ENCODE data around the gene PGLYRP3.

The PGLYRP3 gene, protein sequence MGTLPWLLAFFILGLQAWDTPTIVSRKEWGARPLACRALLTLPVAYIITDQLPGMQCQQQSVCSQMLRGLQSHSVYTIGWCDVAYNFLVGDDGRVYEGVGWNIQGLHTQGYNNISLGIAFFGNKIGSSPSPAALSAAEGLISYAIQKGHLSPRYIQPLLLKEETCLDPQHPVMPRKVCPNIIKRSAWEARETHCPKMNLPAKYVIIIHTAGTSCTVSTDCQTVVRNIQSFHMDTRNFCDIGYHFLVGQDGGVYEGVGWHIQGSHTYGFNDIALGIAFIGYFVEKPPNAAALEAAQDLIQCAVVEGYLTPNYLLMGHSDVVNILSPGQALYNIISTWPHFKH

DNA sequence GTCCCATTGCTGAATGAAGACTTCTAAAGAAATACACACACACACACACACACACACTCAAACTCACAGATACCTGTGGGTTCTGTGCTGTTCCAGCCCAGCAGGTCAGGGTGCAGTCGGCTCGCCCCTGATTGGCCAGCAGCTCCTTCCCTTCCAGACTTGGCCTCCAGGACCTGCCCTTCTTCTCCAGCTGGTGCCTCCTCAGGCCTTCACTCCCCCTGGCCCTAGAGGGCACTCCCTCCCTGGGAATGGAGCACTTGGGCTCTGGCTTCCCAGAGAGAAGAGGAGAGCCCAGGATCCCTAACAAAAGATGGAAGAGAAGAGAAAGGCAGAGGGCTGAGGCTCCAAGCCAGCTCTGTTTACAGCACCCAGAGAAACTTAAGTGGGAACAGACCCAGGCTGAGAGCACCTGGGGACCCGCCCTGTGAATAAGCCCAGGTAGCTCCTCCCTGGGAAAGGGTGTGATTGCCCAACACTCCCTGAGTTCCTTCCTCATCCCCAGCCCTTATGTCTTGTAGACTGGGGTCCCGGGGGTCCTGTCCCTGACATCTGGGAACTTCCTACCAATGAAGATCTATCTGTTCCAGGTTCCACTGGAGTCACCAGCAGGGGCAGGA lies at the start of gene PGLYRP3:
TSS of gene PGLYRP3 (minus strand) at position 383 of the 617 bp plus-strand sequence. CDS start 2,287 bp downstream, outside the sequence.
- H3K27me3 ChIP-seq (replicated peaks; ENCODE audit: control insufficient read depth, insufficient read depth, low read length): peaks cover 10% of the 10 kb centered on the region
- H3K36me3 ChIP-seq (ENCODE audit: control insufficient read depth, insufficient read depth, low read length, severe bottlenecking): no peaks in the 10 kb centered on the region
- no peaks in the 10 kb centered on the region for H3K9me3 ChIP-seq (ENCODE audit: control insufficient read depth, low read length)
- no peaks in the 10 kb centered on the region for H3K4me1 ChIP-seq (ENCODE audit: control insufficient read depth, insufficient read depth, low read length)
- H3K9ac ChIP-seq (ENCODE audit: low read length): no peak within 1 kb of the TSS
- no peak within 1 kb of the TSS for H3K4me3 ChIP-seq (ENCODE audit: low read length)
- DNase-seq (ENCODE audit: low read depth): no peak

DNA sequence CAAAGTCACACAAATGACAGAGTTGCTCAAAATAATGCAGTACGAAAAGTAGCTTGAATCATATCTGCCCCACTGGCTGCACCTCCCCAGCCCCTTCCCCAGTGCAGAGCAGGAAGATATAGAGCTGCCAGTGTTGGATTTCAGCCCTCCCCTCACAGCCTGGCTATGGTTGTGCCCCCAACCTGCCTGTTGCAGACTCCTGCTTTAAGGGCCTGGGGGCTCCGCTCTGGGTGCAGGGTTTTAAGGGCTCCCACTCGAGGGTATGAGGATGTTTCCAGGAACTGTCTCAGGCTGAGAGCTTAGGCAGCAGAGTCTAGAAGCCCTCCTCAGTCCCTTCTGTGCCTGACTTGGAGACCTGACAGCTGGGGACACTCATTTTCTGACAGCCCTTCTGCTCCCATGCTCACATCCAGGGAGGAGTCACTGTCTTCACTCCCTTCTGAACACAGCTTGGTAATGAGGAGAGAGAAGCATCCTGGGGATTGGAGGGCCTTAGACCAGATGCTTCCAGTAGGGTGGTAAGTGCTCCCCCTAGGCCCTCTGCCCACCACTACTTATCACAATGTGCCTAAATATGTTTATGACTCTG lies 49.5 kb upstream of the PGLYRP3 start:
- H3K9ac ChIP-seq (ENCODE audit: low read length): no peak overlapping the region
- no peaks in the 10 kb centered on the region for H3K36me3 ChIP-seq (ENCODE audit: control insufficient read depth, insufficient read depth, low read length, severe bottlenecking)
- DNase-seq (ENCODE audit: low read depth): no peak
- no peaks in the 10 kb centered on the region for H3K9me3 ChIP-seq (ENCODE audit: control insufficient read depth, low read length)
- H3K4me1 ChIP-seq (ENCODE audit: control insufficient read depth, insufficient read depth, low read length): no peaks in the 10 kb centered on the region
- H3K4me3 ChIP-seq (ENCODE audit: low read length): no peak overlapping the region
- H3K27me3 ChIP-seq (replicated peaks; ENCODE audit: control insufficient read depth, insufficient read depth, low read length): peaks cover 40% of the 10 kb centered on the region

DNA sequence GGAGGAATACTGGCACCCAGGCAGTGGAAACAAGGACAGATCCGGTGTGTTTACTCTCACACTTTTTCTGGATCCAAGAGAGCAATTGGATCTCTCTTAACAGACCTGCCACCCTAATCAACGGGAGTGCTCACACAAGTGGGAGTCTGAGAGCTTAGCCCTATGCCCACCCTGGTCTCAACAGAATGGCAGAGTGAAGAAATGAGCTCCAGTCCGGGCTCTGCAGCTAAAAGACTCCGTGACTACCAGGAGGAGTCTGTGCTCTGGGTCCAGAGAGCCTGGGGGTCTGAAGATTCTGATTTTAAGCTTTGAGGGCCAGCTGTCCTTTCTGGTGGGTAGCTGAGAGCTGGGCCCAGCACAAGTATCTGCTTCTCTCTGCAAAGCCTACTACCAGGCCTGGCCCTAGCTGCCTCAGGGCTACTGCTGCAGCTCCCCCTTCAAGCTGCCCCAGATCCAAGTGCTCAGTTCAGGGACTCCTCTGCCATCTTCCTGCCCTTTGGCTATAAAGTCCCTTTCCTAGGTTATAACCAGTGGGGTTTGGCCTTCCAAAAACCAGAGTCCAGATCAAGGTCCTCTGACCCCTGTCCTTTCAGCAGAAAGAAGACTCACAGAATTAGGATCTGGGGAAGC lies 48.8 kb upstream of the PGLYRP3 start:
- no peaks in the 10 kb centered on the region for H3K4me1 ChIP-seq (ENCODE audit: control insufficient read depth, insufficient read depth, low read length)
- H3K9me3 ChIP-seq (ENCODE audit: control insufficient read depth, low read length): no peaks in the 10 kb centered on the region
- H3K36me3 ChIP-seq (ENCODE audit: control insufficient read depth, insufficient read depth, low read length, severe bottlenecking): no peaks in the 10 kb centered on the region
- no peak for DNase-seq (ENCODE audit: low read depth)
- peaks cover 43% of the 10 kb centered on the region for H3K27me3 ChIP-seq (replicated peaks; ENCODE audit: control insufficient read depth, insufficient read depth, low read length)
- no peak overlapping the region for H3K4me3 ChIP-seq (ENCODE audit: low read length)
- no peak overlapping the region for H3K9ac ChIP-seq (ENCODE audit: low read length)

DNA sequence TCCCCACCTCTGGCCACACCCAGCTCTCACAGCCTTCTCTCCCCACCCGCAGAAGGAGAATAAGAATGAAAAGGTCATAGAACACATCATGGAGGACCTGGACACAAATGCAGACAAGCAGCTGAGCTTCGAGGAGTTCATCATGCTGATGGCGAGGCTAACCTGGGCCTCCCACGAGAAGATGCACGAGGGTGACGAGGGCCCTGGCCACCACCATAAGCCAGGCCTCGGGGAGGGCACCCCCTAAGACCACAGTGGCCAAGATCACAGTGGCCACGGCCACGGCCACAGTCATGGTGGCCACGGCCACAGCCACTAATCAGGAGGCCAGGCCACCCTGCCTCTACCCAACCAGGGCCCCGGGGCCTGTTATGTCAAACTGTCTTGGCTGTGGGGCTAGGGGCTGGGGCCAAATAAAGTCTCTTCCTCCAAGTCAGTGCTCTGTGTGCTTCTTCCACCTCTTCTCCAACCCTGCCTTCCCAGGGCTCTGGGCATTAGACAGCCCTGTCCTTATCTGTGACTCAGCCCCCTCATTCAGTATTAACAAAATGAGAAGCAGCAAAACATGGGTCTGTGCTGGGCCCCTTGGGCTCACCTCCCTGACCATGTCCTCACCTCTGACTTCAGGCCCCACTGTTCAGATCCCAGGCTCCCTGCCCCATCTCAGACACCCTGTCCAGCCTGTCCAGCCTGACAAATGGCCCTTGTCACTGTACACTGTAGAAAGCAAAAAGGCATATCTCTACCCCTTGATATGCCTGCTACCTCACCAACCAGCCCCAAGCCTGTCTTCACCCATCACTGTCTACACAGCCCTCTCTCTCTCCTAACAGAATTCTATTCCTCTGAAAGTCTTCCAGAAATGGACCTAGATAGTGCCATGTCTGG lies 48.1 kb upstream of the PGLYRP3 start:
- H3K9me3 ChIP-seq (ENCODE audit: control insufficient read depth, low read length): no peaks in the 10 kb centered on the region
- no peak overlapping the region for H3K4me3 ChIP-seq (ENCODE audit: low read length)
- peaks cover 44% of the 10 kb centered on the region for H3K27me3 ChIP-seq (replicated peaks; ENCODE audit: control insufficient read depth, insufficient read depth, low read length)
- H3K36me3 ChIP-seq (ENCODE audit: control insufficient read depth, insufficient read depth, low read length, severe bottlenecking): no peaks in the 10 kb centered on the region
- H3K9ac ChIP-seq (ENCODE audit: low read length): no peak overlapping the region
- no peak for DNase-seq (ENCODE audit: low read depth)
- no peaks in the 10 kb centered on the region for H3K4me1 ChIP-seq (ENCODE audit: control insufficient read depth, insufficient read depth, low read length)

DNA sequence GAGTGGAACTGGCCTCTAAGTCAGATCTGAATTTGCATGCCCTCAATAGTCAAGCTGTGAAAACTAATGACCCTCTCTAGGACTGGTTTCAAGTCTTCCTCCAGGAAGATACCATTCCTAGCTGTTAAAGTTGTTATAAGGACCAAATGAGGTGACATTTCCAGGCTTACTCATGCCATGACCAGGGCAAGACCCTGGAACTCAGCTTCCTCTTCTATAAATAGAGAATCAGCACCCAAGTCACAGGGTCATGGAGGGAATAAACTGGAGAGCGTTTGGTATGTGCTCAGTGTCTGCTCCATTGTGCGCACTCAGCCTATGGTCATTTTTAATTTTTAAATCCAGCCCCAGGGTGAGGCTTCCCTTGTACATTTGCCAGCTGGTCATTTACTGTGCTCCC lies 47.4 kb upstream of the PGLYRP3 start:
- no peak for DNase-seq (ENCODE audit: low read depth)
- H3K27me3 ChIP-seq (replicated peaks; ENCODE audit: control insufficient read depth, insufficient read depth, low read length): peaks cover 46% of the 10 kb centered on the region
- H3K4me1 ChIP-seq (ENCODE audit: control insufficient read depth, insufficient read depth, low read length): no peaks in the 10 kb centered on the region
- no peaks in the 10 kb centered on the region for H3K36me3 ChIP-seq (ENCODE audit: control insufficient read depth, insufficient read depth, low read length, severe bottlenecking)
- H3K9me3 ChIP-seq (ENCODE audit: control insufficient read depth, low read length): peaks cover 3% of the 10 kb centered on the region
- H3K9ac ChIP-seq (ENCODE audit: low read length): no peak overlapping the region
- H3K4me3 ChIP-seq (ENCODE audit: low read length): no peak overlapping the region

DNA sequence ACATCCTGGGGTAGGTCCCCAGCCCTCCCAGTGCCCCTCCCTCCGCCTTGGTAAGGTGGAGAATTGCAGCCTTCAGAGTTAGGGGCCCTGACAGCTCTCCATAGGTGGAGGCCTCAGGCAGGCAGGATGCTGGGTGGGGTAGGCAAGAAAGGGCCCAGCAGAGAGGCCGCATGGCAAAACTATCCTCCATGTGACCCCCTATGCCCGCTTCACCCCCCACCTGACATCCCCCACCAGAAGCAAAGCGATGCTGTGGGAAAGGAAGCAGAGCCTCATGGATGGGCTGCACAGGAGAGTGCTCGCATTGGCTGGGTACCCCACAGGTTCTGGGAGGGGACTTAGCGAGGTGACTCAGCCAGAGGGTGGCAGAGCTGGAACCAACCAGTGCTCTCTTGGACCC lies 46.5 kb upstream of the PGLYRP3 start:
- Histone ChIP-seq H3K4me1 (ENCODE audit: control insufficient read depth, insufficient read depth, low read length) (no peaks in the 10 kb centered on the region), H3K9me3 (ENCODE audit: control insufficient read depth, low read length) (peaks cover 3% of the 10 kb centered on the region), H3K4me3 (ENCODE audit: low read length) (no peak overlapping the region), H3K27me3 (replicated peaks; ENCODE audit: control insufficient read depth, insufficient read depth, low read length) (peaks cover 52% of the 10 kb centered on the region), H3K36me3 (ENCODE audit: control insufficient read depth, insufficient read depth, low read length, severe bottlenecking) (no peaks in the 10 kb centered on the region), H3K9ac (ENCODE audit: low read length) (no peak overlapping the region)
- no peak for DNase-seq (ENCODE audit: low read depth)

DNA sequence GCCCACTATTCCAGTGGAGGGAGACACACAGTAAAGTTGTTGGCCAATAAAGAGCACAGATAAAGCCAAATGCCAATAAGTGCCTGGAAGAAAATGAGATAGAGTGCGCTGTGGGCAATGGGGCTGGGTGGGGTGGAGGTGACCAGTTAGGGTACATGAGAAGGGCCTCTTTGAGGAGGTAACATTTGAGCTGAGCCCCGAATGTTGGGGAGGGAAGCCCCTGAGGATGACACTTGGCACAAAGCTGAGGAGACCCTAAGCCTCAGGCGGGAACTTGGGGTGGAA lies 45.9 kb upstream of the PGLYRP3 start:
- no peak for DNase-seq (ENCODE audit: low read depth)
- Histone ChIP-seq H3K4me3 (ENCODE audit: low read length) (no peak overlapping the region), H3K4me1 (ENCODE audit: control insufficient read depth, insufficient read depth, low read length) (no peaks in the 10 kb centered on the region), H3K9ac (ENCODE audit: low read length) (no peak overlapping the region), H3K36me3 (ENCODE audit: control insufficient read depth, insufficient read depth, low read length, severe bottlenecking) (no peaks in the 10 kb centered on the region), H3K9me3 (ENCODE audit: control insufficient read depth, low read length) (peaks cover 3% of the 10 kb centered on the region), H3K27me3 (replicated peaks; ENCODE audit: control insufficient read depth, insufficient read depth, low read length) (peaks cover 51% of the 10 kb centered on the region)

DNA sequence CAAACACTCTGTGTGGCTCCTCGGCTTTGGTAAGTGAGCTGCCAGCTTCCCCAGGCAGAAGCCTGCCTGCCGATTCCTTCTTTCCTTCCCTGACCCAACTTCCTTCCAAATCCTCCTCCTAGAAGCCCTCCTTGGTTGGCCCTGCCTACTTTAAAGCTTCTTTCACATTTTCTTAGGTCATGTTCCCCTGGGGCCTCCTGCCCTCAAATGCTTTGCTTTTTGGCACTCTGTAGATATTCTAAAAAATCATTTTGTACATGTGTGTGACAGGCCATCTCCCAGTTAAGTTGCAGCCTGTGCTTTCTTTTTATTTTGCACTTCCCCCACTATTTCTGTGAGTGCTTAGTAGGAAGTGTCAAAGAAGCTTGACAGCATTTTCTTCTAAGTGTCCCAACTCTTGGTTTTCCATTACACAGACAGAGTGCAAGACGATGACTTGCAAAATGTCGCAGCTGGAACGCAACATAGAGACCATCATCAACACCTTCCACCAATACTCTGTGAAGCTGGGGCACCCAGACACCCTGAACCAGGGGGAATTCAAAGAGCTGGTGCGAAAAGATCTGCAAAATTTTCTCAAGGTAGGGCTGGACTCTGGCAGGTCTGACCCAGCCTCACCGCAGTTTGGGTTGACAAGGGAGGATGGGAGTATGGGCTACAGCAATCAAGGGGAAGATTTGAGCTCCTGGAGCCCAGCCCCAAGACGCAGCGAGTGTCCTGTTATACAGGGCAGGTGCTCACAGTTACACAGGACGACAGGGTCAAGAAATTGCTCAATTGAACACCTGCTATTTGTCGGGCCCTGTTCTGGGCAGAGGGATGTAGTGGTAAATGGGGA lies 45.3 kb upstream of the PGLYRP3 start, which contains the start of gene S100A9:
TSS of gene S100A9 (plus strand) at position 2 of the 838 bp plus-strand sequence. CDS start at position 432, 430 bp downstream.
- H3K9ac ChIP-seq (ENCODE audit: low read length): no peak within 1 kb of the TSS
- H3K27me3 ChIP-seq (replicated peaks; ENCODE audit: control insufficient read depth, insufficient read depth, low read length): peaks cover 48% of the 10 kb centered on the region
- peaks cover 3% of the 10 kb centered on the region for H3K9me3 ChIP-seq (ENCODE audit: control insufficient read depth, low read length)
- H3K36me3 ChIP-seq (ENCODE audit: control insufficient read depth, insufficient read depth, low read length, severe bottlenecking): no peaks in the 10 kb centered on the region
- DNase-seq (ENCODE audit: low read depth): no peak
- H3K4me1 ChIP-seq (ENCODE audit: control insufficient read depth, insufficient read depth, low read length): no peaks in the 10 kb centered on the region
- H3K4me3 ChIP-seq (ENCODE audit: low read length): no peak within 1 kb of the TSS

DNA sequence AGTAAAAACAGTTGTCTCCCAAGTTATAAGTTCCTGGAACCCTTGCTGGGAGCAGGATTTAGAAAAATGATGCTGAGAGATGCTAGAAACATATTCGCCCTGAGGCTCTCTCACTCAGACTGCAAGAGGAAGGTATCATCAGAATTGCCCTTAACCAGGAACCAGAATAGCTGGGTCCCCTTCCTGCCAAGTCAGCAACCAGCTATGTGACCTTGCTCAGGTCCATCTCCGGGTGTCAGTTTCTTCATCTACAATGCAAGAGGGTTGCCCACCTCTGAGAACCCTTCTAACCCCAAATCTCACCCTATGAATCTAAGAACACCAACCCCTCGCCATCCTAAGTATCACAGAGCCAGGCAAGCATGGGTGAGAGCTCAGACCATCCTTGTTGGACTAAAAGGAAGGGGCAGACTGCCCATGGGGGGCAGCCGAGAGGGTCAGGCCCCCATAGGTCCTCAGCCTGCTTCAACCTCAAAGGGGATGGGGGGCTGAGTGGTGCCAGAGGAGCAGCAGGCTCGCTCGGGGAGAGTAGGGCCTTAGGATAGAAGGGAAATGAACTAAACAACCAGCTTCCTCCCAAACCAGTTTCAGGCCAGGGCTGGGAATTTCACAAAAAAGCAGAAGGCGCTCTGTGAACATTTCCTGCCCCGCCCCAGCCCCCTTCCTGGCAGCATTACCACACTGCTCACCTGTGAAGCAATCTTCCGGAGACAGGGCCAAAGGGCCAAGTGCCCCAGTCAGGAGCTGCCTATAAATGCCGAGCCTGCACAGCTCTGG lies 44.5 kb upstream of the PGLYRP3 start:
- no peaks in the 10 kb centered on the region for H3K36me3 ChIP-seq (ENCODE audit: control insufficient read depth, insufficient read depth, low read length, severe bottlenecking)
- peaks cover 52% of the 10 kb centered on the region for H3K27me3 ChIP-seq (replicated peaks; ENCODE audit: control insufficient read depth, insufficient read depth, low read length)
- no peak overlapping the region for H3K9ac ChIP-seq (ENCODE audit: low read length)
- peaks cover 3% of the 10 kb centered on the region for H3K9me3 ChIP-seq (ENCODE audit: control insufficient read depth, low read length)
- H3K4me1 ChIP-seq (ENCODE audit: control insufficient read depth, insufficient read depth, low read length): no peaks in the 10 kb centered on the region
- H3K4me3 ChIP-seq (ENCODE audit: low read length): no peak overlapping the region
- no peak for DNase-seq (ENCODE audit: low read depth)

Measured in adipocyte (in vitro differentiated cells).